Neural cell (in vitro differentiated cells): ENCODE data around the gene CDCP1.

Source experiments
- CTCF ChIP-seq: fragments of 450-650 bp; IDR thresholded peaks from 2 replicates; pipeline ENCODE4 v1.5.1; 2014; ENCODE audit warnings: antibody characterized with exemption, mild to moderate bottlenecking, moderate library complexity; ENCODE audit not compliant: poor library complexity, severe bottlenecking
- EP300 ChIP-seq: fragments of 450-650 bp; conservative IDR thresholded peaks from 2 replicates; pipeline ENCODE4 v1.6.1; 2014; ENCODE audit warnings: antibody characterized with exemption, mild to moderate bottlenecking, moderate library complexity; ENCODE audit not compliant: poor library complexity, severe bottlenecking
- EZH2 ChIP-seq: fragments of 200-600, 300-800 bp; shearing (Covaris generic), sonication (generic); IDR thresholded peaks from 2 replicates; pipeline ENCODE4 v1.6.1; 2014; ENCODE audit warnings: antibody characterized with exemption, low read length, borderline replicate concordance, mild to moderate bottlenecking; ENCODE audit not compliant: insufficient read depth, poor library complexity, severe bottlenecking
- POLR2AphosphoS5 ChIP-seq: IDR thresholded peaks from 2 replicates; pipeline ENCODE4 v1.6.1; 2012

GRCh38 chr3:45118615-45119071 lies 27.5 kb downstream of the CDCP1 start:
- no peak for TF ChIP-seq EZH2
- TF ChIP-seq CTCF = no peak
- no peak for TF ChIP-seq POLR2AphosphoS5
- TF ChIP-seq EP300 = no peak
